Measurements from ENCODE around the gene ZCCHC10. TPM values are rescaled to one million over a fixed set of nuclear protein-coding genes. Genes with fewer than 3 reads are reported as not detected.
"Not testable (repeated sequence)": the region's sequence is repeated elsewhere in the genome, so short reads cannot be mapped to it uniquely, and the experiment has no call there.

The ZCCHC10 gene
- total and polyA plus RNA-seq, 9 of the 15 experiments (the other 6 are each of a cell fraction or from before 2014, with no cell fraction given) = 11.9 to 146 (median 51.8) TPM

- TF ChIP-seq DIDO1 (tag; IDR thresholded peaks at IDR 0.05; ENCODE audit: low read depth) (no peak), KAT8 (IDR thresholded peaks at IDR 0.05; ENCODE audit: low read depth) (no peak), ZFX (CRISPR knock-in tag; IDR thresholded peaks at IDR 0.05) (no peak)
- TF ChIP-seq, protein P1, sequence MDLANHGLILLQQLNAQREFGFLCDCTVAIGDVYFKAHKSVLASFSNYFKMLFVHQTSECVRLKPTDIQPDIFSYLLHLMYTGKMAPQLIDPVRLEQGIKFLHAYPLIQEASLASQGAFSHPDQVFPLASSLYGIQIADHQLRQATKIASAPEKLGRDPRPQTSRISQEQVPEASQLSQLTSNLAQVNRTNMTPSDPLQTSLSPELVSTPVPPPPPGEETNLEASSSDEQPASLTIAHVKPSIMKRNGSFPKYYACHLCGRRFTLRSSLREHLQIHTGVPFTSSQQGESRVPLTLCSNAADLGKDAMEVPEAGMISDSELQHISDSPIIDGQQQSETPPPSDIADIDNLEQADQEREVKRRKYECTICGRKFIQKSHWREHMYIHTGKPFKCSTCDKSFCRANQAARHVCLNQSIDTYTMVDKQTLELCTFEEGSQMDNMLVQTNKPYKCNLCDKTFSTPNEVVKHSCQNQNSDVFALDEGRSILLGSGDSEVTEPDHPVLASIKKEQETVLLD (IDR thresholded peaks at IDR 0.05) = no peak
Measured at GRCh38 chr5:132976852-132977251, 49.5 kb downstream of the ZCCHC10 start (continued).

DNA sequence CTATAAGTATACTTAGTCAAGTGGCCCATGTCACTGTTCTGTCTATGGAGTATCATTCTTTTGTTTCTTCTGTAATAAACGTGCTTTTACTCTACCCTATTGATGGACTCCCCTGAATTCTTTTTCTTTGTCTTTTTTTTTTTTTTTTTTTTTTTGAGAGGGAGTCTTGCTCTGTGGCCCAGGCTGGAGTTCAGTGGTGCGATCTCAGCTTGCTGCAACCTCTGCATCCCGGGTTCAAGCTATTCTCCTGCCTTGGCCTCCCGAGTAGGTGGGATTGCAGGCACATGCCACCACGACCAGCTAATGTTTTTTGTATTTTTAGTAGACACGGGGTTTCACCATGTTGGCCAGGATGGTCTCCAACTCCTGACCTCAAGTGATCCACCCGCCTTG, 53.9 kb downstream of the ZCCHC10 start:
- H3K9me1 ChIP-seq (ENCODE audit: control insufficient read depth, insufficient read depth, low read length); H3K36me3 ChIP-seq (ENCODE audit: control insufficient read depth, insufficient read depth, low read length); in situ Hi-C loops (cut with MboI); H3K4me3 ChIP-seq; H3K27me3 ChIP-seq (ENCODE audit: control insufficient read depth in 2 of 2, insufficient read depth in 2 of 2, low read length in 2 of 2); FAIRE-seq; H4K20me1 ChIP-seq (replicated peaks; ENCODE audit: control insufficient read depth, insufficient read depth, low read length); DNase-seq (ENCODE audit: extremely low read depth in 1 of 4, low spot score in 3 of 4); CTCF ChIA-PET (ENCODE audit: low intra/inter-chr PET ratio); BruUV-seq (replicated peaks); intact Hi-C loops (cut with micrococcal nuclease); H3K79me2 ChIP-seq (ENCODE audit: control insufficient read depth, insufficient read depth, low read length); H3K9me3 ChIP-seq (replicated peaks; ENCODE audit: control insufficient read depth, insufficient read depth, low read depth, low read length): not testable (repeated sequence)
- Histone ChIP-seq H3K9ac (ENCODE audit: insufficient read depth in 1 of 2, low read depth in 2 of 2, low read length in 2 of 2) (peak overlapping the region in 1 of 2 experiments; percentile 27; a peak in 2 of 4 replicates), H3K27ac (ENCODE audit: extremely low read depth, low read depth, low read length) (peak overlapping the region; percentile 73; the same call in 2 of the 3 replicates), H3K4me1 (replicated peaks in 1 of 2; ENCODE audit: control insufficient read depth in 2 of 2, insufficient read depth in 2 of 2, low read length in 2 of 2) (peaks cover 13 to 14% of the 10 kb centered on the region in 2 experiments; a peak in 4 of 5 replicates), H3K4me2 (ENCODE audit: insufficient read depth, low read length) (peak overlapping the region; percentile 73; the same call in 1 of the 2 replicates), H2AFZ (ENCODE audit: low read depth, low read length) (peak overlapping the region; percentile 77)
- TF ChIP-seq MNT (conservative IDR thresholded peaks at IDR 0.05) = 0 out of 4 replicates have a peak, but pooled peaks of 1 of the 2 experiments have one; percentile 6
- TF ChIP-seq PTRF (tag; IDR thresholded peaks at IDR 0.05) = peak; percentile 46; the same call in 1 of the 2 replicates
- TF ChIP-seq NCOR1 (IDR thresholded peaks at IDR 0.05) = 0 out of 2 replicates have a peak, but pooled peaks have one; percentile 1
- 0 out of 4 replicates have a peak, but pooled peaks of 1 of the 2 experiments have one; percentile 25 for TF ChIP-seq HDAC1 (IDR thresholded peaks at IDR 0.05)
- TF ChIP-seq BCOR (IDR thresholded peaks at IDR 0.05) = peak; percentile 52; the same call in 1 of the 2 replicates
- TF ChIP-seq ZNF384 (IDR thresholded peaks at IDR 0.05; ENCODE audit: low read depth, low read length) = peak; percentile 54; the same call in 1 of the 2 replicates
- 0 out of 4 replicates have a peak, but pooled peaks of 1 of the 2 experiments have one; percentile 10 for TF ChIP-seq FOXK2 (conservative IDR thresholded peaks at IDR 0.05 in 1 of 2, IDR thresholded peaks at IDR 0.05 in 1 of 2; ENCODE audit: low read depth in 2 of 2)
- TF ChIP-seq LEF1 (IDR thresholded peaks at IDR 0.05) = 0 out of 2 replicates have a peak, but pooled peaks have one; percentile 5
- peak; percentile 31; the same call in 1 of the 2 replicates for TF ChIP-seq ADNP (tag; IDR thresholded peaks at IDR 0.05)
- peak; percentile 67; the same call in 1 of the 2 replicates for TF ChIP-seq SMARCA5 (IDR thresholded peaks at IDR 0.05)
- 0 out of 2 replicates have a peak, but pooled peaks have one; percentile 30 for TF ChIP-seq HDAC8 (tag; IDR thresholded peaks at IDR 0.05)
- peak; percentile 54 for ATAC-seq
- POLR2A ChIA-PET = interaction anchor here (3.0 kb wide), 1 partner anchor 10 kb away, joined by 23 read pairs; the partner anchor contains the start of gene AFF4
- 55% methylated on average over 5 of the region's 7 CpGs for WGBS (ENCODE audit: insufficient coverage, low coverage, missing lambda C conversion rate)
